GM11168 (cell line): ENCODE data around the gene VWC2.
"Not testable (repeated sequence)": the region's sequence is repeated elsewhere in the genome, so short reads cannot be mapped to it uniquely, and the experiment has no call there.

Experiments used
- in situ Hi-C: fragments of 300-500 bp; cut with MboI; formaldehyde crosslinking; loops from one replicate; pipeline ENCODE4 v1.12.0; 2022; ENCODE audit warnings: low sequenced_read_pairs; ENCODE audit not compliant: unreplicated experiment

VWC2 gene

DNA sequence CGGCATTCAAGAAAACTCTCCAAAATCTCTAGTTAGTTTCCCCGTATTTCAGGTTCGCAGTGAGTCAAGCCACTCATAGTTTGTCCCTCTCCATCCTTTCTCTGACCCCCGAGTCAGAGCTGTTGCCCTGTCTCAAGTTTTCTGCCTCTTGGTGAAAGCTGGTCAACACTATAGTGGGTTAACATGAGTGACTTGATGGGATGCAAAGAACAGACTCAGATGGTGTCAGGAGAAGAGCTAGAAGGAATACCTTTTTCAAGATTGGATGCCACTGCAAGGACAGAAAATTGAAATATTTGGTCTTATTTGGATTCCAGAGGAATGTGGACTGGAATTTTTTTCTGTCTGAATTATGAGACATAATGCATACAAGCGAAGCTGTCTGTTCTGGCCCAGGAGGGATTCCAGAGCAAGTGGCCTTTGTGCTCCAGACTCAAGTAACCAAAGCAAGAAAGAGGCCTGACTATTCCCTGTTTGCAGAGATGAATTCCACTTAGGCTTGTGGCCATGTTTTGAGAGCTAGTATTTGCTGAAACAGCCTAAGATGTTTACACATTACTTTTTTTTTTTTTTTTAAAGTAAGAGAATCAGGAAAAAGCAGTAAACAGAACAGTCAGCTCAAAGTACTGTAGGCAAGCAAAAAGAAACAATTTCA lies 67.4 kb downstream of the VWC2 start:
- in situ Hi-C loops = no loop called here

DNA sequence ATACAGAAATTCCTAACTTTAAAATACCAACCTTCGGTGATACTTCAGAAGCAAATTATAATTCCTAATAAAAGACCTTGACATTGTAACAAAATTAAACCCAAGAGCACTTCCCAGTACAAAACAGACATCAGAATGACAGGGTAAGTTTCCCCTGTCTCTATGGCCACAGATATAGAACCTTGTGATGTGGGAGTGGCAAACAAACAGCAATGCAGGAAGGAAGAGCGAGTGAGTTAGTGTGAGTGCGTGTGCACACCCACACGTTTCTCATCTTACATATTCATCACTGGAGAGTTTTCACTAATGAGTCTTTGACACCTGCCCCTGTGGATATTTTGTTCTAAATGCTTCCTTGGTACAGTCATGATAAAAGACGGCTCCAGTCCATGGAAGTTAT lies 72.2 kb downstream of the VWC2 start:
- in situ Hi-C loops = no loop called here

DNA sequence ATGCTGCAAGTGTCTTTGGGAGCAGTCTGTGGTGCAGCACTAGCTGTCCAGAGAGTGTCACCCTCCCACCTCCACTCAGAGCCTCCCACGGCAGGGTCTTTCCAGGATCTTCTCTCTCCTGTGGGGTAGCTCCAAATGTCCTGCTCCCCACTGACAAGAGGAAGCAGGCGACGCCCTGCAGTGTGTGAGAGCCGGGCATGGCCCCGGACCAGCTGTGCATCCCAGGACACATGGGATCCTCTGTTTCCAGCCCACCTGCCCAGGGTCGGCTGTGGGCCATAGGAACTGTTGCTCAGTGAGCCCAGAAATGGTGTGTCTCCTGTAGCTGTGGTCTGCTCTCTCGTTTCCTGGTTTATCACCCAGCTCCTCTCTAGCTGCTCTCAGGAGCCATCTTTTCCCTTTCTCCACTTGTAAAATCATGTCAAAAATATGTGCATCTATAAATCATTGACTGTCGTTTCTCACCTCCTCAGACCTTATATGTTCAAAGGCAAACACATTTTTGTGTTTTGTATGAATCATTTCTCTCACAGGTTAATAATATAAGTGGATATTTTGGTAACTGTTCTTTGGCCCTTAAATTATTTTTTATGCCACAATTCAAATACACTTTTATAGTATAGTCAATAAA lies 74.9 kb downstream of the VWC2 start:
- in situ Hi-C loops = no loop called here

DNA sequence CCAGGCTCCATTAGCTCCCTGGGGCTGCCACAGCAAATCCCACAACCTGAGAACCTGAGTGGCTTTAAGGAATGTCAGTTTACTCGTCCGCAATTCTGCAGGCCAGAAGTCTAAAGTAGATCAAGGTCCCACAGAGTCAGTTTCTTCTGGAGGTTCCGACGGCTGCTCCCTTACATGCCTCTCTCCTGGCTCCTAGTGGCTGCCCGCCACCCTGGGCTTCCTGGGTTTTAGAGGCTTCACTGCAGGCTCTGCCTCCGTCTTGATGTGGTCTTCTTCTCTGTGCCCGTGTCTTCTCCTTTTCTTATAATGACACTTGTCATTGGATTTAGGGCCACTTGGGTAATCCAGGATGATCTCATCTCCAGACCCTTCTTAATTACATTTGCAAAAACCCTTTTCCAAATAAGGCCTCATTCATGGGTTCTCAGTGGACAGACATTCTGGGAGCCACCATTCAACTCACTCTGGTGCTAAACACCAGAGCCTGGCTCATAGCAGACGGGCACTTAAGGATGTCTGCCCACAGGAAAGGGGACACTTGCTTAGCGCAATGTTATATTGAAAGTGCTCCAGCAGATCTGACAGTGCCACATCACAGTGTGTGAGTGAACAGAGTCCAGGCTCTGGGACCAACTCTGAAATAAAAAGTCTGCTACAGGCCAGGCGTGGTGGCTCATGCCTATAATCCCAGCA lies 77.6 kb downstream of the VWC2 start:
- in situ Hi-C loops = no loop called here

DNA sequence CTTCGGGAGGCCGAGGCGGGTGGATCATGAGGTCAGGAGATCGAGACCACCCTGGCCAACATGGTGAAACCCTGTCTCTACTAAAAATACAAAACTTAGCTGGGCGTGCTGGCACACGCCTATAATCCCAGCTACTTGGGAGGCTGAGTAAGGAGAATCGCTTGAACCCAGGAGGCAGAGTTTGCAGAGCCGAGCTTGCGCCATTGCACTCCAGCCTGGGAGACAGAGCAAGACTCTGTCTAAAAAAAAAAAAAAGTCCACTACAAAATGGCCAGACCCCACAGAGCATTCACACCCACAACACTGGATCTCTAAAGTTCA lies 78.1 kb downstream of the VWC2 start:
- in situ Hi-C loops = not testable (repeated sequence)

DNA sequence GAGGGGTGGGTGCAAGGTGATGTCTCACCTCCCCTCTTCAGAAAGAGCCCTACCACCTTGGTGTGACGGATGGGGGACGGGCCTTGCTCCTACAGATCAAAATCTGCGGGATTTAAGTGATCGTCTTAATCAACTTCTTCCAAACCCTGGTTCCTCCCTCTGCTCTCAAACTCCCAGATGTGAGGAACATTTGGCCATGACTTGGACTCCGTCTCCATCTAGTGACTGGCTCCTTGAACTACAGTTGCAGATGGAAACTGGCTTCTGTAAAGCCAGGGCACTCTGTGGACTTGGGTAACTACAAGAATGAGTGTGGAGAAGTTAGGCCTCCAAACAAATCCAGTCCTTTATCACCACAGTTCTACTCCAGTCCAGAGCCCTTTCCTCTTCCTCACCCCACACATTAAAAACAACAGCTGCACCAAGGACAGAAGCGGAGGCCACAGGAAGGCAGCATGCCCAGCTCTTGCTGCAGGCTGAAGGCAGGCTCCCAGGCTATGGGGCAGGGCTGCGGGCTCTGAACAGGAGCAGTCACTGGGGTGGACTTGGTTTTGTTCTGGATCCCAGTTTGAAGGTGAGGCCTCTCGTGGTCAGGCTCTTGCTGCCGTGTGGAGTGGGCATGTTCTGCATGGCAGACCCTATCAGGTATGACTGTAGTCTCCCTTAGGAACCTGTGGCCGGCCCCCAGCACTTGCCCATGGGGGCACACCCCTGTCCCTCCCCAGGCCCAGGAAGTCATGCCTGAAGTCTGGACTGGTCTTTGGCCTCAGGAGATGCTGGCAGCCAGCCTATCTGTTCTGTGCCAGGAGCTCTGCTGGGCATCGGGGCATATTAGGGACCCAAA lies 79.4 kb downstream of the VWC2 start:
- in situ Hi-C loops = no loop called here

DNA sequence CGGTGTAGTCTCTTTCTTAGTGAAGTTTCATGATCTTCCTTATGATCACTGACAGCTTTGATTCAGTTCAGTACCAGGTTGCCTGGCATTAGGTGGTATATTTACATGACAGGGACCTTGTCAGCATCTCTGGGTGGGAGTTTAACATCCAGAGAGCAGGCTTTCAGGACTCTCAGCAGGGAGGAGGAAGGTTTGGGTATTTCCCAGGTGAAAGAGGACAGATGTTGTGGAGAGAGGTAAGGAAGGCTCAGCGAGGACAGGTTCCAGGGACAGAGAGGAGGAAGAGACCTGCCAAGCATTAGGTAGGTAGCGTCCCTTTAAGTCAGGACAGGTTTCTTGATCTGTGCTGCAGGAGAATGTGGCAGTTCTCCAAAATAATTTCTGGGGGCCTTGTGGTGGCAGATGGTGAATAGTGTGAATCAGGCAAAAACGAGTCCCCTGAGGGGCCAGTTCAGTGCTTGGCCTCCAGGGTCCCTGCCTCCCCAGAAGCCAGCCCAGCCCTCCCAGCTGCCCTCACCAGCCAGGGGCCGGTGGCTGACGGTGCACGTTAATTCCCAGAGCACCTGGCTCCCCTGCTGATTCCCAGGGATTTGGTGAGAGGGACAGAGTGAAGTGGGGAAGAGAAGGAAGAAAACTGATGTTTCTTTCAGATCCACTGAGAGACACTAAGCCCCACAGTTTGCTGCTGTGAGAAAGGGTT lies 82.0 kb downstream of the VWC2 start:
- in situ Hi-C loops = no loop called here

DNA sequence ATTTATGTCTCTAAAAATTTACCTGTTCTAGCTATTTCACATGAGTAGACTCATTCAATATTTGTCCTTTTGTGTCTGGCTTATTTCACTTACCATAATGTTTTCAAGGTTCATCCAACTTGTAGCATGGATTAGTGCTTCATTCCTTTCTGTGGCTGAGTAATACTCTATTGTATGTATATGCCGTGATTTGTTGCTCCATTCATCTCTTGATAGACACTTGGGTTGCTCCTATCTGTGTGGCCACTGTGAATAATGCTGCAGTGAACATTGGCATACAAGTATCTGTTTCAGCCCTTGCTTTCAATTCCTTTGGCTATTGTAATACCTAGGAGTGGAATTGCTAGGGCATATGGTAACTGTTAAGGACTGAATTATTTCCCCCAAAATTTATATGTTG lies 86.9 kb downstream of the VWC2 start:
- in situ Hi-C loops = no loop called here

DNA sequence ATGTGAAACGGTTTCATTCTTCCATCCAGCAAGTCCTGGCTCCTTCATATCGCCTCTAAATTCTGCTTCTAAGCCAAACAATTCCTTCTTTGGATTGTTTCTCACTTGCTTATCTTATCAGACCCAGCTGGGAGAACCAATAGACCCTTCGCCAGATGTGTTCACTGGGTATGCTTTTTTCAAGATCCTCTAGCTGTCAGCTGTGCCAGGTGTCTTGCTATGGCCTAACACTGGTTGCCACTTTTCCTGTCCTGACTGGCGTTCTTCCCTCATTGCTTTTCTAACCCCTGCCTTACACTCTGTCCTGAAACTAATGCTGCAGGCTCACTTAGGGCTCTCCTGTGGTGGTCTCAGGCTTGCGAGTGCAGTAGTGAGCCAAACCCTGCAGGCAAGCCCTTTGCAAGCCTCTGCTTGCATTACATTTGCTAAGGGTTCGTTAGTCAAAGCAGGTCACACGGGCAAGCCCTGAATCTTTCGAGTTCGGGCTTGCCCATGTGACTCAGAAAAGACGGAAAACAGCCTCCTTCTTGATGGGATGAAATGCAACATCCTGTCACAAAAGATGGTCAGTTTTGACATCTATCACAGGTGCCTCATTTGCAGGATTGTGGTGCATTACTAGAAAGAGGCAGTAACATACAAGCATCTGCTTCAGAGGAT lies 92.8 kb downstream of the VWC2 start:
- in situ Hi-C loops = no loop called here

DNA sequence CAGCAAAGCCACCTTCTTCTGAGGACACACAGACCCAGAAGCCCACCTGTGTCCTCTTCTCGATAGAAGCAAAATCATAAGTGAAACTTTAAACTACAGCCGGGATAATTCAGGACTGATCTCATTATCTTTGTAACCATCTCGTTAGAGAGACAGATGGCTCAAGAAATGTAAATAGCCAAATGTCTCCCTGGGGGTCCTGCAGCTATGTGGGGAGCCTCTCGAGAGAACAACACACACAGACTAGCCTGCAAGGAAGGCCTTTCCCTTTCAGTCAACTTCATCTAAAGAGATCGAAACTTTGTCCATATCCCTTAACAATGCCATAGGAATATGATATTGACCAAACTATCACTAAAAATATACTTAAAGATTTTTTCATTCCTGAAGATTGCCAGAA lies 93.5 kb downstream of the VWC2 start:
- in situ Hi-C loops = no loop called here

DNA sequence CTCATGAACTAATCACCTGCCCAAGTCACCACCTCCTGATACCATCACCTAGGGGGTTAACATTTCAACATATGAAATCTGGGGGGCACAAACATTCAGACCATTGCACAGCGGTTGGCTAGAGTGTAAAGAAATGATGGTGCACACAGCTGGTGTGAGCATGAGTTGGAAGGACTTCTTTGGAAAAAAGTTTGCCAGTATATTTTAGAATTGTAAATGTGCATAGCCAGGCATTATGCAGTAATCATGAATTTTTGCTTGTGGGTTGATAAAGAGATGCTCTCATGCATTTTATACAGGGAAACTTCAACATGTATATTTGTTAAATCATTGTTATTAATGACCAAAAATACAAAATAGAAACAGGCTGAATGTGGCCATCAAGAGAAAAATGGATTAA lies 100.0 kb downstream of the VWC2 start:
- in situ Hi-C loops = no loop called here

DNA sequence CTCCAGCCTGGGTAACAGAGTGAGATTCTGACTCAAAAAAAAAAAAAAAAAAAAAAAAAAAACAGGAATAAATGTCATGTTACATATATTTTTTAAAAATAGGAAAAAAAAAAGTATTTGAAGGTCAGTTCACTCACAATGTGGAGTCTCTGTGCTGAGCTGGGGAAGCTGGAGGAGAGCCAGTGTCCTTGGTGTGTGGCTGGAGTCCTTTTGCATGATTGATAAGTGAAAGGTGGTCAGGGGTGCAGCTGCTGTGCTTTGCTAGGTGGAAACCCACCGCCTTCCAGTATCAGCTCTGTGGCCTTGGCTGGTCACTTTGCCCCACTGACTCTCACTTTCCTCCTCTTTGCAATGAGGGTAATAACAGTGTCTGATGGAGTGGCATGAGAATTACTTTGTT lies 101.9 kb downstream of the VWC2 start:
- in situ Hi-C loops = no loop called here

DNA sequence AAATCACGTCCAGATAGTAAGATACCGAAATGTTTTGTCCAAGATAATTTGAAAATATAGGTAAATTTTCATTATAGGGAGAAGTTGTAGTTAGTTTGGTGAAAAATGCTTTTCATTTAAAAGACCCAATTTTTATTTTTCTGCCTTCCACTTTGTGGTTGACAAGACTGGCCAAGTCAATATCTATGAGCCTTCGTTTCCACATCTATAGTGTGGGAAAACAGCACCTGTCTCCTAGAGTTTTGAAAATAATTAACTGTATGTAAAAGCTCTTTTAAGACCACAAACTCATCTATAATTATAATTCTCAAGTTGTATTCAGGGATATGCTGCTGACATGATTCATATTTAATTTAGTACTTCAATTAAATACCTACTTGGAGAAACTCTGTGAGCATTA lies 102.8 kb downstream of the VWC2 start:
- in situ Hi-C loops = no loop called here

DNA sequence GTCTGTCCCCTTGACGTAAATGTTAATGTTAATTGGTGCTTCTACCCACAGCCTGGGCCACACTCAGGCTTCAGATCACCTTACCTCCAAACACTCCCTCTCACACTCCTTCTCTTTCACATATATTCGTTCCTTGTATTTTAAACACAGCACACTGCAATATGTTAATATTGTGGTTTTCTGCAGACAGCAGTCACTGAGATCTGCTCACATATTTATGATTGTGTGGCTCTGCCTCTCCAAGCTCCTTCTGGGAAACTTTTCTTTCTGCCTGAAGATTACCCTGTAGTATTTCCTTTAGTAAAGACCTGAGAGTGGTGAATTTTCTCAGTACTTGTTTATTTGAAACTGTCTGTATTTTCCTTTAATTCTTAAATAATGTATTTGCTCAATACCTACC lies 104.7 kb downstream of the VWC2 start:
- in situ Hi-C loops = no loop called here

DNA sequence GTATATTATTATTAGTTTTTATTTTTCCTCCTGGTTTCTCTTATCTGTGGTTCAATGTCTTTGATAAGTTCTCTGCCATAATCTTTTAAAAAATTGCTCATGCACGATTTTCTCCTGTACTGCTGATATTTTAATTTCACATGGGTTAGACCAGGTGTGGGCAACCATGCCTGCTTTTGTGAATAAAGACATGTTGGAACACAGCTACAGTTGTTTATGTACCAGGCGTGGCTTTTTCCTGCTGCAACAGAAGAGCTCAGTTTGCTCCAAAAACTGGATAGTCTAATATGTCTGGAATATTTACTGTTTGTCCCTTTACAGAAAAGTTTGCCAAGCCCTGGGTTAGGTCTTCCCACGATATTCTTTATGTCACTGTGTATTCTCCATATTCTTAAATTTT lies 105.2 kb downstream of the VWC2 start:
- in situ Hi-C loops = no loop called here

DNA sequence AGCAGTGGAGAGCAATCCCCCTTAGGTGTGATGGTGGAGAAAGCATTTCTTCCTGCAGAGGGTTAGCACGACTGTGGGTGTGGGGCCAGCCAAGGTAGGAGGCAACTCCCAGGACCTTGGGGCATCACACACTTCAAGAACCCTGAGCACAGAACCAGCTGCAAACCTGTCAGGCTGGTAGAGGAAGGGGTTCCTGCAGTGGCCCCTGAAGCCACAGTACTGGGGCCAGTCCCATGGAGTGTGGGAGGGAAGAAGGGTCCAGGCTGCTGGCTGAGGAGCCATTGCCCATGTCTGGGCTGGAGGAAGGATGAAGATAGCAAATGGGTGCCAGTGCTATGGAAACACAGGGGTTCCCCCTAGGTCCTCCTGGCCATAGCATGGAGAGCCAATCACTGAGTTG lies 110.5 kb downstream of the VWC2 start:
- in situ Hi-C loops = no loop called here

DNA sequence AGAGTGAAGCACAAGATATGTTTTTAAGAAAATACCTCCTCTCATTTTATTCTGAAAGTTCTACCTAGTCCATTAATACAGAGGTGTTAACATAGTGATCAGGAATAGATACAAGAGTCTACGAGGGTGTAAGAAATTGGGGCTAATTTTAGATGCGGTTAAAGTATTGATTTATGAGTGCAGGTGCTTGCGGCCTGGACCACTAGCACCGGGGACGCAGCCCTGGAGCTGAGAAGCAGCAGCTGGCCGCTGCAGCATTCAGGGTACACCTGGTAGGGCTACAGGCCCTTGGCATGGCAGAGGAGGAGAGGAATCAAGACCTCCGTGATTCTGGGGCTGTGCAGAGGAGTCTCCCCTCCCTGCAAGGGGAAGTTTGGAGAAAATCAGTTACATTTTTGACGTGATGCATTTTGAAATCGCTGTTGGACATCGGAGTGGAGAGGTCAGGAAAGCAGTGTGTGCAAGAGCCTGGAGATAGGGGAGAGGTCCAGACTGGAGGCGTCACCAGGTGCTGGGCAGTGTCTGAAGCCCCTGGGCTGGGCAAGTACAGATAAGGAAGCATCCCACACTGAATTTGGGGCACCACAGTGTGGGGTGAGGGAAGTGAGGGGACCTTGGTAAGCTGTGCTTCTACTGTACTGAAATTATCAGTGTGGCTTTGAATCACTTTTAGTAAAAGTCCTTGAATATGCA lies 112.3 kb downstream of the VWC2 start:
- in situ Hi-C loops = no loop called here

DNA sequence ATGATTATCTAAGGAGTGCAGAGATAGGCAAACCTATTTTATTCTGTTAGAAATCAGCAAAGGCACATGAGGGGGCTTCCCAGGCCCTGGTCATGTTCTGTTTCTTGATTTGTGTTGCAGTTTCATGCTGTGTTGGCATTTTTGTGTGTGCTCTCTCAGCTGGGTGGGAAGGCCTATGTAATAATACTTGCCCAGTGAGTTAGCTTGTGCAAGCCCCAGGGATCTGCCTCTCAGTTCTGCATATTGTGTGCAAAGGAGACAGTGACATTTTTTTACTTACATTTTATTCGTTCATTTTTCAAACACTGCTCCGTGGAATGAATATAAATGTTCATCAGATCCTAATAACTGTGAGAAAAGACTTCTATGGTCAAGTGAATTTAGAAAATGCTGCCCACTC lies 119.0 kb downstream of the VWC2 start:
- in situ Hi-C loops = no loop called here

DNA sequence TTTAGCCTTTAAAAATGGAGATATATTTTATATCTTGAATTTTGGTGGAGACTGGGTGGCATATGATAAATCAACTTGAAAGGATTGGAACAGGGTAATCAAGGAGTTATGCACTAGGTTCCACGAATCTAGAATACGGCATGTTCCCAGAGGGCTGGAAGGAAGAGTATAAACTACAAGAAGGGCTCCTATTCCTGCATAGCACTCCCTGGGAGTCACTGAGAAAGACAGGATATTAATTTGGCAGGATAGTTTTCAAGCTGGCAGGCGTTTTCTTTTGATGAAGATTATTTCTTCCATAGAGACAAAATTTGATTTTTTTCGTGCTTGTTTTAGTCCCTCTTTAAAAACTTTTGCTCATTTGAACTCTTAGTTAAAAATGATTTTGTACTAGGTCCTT lies 119.7 kb downstream of the VWC2 start:
- in situ Hi-C loops = no loop called here
